ES-I3 (cell line): ENCODE results near the gene PODN.

Source experiments
- H3K36me3 ChIP-seq: 2 replicates; pipeline ENCODE4 v1.6.1; 2013; ENCODE audit warnings: mild to moderate bottlenecking, low read length, control low read depth, moderate library complexity; ENCODE audit not compliant: insufficient read depth
- H3K4me1 ChIP-seq: 2 replicates; pipeline ENCODE4 v1.6.1; 2013; ENCODE audit warnings: mild to moderate bottlenecking, control low read depth, low read length; ENCODE audit not compliant: insufficient read depth
- H3K9ac ChIP-seq: 2 replicates; pipeline ENCODE4 v1.6.1; 2013; ENCODE audit warnings: low read depth, mild to moderate bottlenecking, low read length, moderate library complexity
- H3K9me3 ChIP-seq: 2 replicates; pipeline ENCODE4 v1.6.1; 2013; ENCODE audit warnings: mild to moderate bottlenecking, low read length, moderate library complexity; ENCODE audit not compliant: control insufficient read depth, insufficient read depth

PODN gene

DNA sequence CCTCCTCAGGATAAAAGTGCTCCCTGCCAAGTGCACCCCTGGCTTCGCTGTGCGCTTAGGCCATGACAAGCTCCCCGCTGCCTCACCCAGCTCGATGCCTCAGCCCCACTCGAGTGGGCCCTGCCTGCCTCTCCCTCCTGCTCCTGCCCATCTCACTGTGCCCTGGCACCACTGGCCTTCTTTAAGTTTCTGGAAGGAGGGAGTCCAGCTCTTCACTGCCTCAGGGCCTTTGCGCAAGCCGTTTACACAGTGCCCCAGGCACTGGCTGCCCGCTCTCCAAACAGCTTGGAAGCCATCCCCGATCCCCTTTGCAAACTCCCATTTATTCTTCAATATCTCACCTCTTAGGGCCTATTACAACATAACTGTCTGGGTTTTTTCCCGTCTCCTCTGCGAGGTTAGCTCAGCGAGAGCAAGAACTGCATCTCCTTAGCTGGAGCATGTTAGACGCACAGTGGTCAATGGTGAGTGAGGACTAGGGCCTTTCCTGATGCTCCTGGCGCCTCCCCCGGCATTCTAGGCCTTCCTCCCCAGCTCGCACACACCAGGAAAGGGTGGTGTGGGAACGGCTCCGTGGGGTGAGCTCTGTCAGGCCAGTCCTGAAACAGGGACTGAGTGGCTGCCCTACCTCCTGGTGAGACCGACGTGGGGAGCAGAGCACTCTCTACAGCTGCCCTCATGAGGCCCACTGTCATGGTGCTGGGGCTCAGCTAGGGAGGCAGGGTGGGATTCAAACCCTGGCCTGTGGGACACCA is 31.9 kb downstream of the PODN start:
- peaks cover 4% of the 10 kb centered on the region; the same call in 1 of the 2 replicates for H3K4me1 ChIP-seq
- no peaks in the 10 kb centered on the region for H3K36me3 ChIP-seq
- H3K9ac ChIP-seq, result no peak overlapping the region

DNA sequence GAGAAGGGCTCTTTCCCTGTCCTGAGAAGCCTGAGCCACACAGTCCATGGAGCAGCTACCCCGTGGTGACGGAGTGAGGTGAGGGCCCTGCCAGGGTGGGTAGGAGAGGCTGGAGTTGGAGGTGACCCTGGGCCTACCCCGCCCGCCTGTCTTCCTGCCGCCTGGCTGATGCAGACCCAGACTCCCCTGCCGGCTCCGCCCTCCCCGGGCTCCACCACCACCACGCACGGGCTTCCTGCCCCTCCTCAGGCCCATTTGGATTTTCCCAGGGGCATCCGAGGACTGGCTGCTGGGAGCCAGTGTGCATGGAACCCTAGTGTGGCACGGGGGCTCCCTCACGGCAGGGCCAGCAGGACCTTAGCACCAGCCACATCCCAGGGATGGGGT is 32.5 kb downstream of the PODN start:
- no peaks in the 10 kb centered on the region for H3K36me3 ChIP-seq
- H3K4me1 ChIP-seq, result peaks cover 2% of the 10 kb centered on the region; the same call in 1 of the 2 replicates
- no peaks in the 10 kb centered on the region for H3K9me3 ChIP-seq
- no peak overlapping the region for H3K9ac ChIP-seq

More for the DNA sequence above, 31.9 kb downstream of the PODN start:
- no peaks in the 10 kb centered on the region for H3K9me3 ChIP-seq

DNA sequence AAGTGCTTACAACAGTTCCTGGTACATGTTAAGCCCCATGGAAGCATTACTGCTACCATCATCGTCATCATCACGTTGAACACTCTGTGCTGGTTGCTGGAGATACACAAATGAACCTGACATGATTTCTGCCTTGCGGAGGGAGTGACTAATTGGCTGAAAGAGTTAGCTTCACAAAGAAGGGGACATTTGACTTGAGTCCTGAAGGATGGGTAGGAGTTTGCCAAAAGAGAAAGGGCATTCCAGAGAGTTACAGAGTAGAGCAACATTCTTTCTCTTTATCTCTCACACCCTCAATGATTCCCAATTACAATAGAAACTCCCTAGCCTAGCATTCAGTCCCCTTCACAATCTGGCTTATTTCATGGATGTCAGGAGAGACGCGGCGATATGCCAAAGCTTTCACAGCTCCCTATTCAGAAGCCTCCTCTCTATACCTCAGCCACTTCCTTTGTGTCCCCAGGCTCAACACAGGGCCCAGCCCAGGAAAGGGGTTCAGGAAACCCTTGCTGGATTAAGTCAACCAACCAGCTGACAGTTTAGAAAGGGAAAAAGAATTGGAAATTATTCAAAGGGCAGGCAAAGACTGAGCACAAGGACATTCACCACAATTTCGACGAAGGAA is 42.4 kb downstream of the PODN start:
- H3K9me3 ChIP-seq, result no peaks in the 10 kb centered on the region
- H3K36me3 ChIP-seq, result no peaks in the 10 kb centered on the region
- peaks cover 9% of the 10 kb centered on the region; the same call in 1 of the 2 replicates for H3K4me1 ChIP-seq
- H3K9ac ChIP-seq, result no peak overlapping the region

DNA sequence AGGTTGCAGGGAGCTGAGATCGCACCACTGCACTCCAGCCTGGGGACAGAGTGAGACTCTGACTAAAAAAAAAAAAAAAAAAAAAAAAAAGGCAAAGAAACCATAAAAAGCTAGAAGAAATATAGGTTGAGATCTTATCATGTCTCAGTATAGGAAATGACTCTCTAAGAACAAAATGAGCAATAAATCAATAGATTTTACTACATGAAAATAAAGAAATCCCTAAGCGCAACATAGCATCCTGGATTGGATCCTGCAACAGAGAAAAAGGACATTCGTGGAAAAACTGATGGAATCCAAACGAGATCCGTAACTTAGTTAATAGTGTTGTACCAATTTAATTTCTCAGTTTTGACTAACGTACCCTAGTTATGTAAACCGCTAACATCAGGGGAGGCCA is 45.1 kb downstream of the PODN start:
- H3K36me3 ChIP-seq, result no peaks in the 10 kb centered on the region
- peaks cover 9% of the 10 kb centered on the region; the same call in 1 of the 2 replicates for H3K4me1 ChIP-seq
- no peaks in the 10 kb centered on the region for H3K9me3 ChIP-seq
- no peak overlapping the region for H3K9ac ChIP-seq

DNA sequence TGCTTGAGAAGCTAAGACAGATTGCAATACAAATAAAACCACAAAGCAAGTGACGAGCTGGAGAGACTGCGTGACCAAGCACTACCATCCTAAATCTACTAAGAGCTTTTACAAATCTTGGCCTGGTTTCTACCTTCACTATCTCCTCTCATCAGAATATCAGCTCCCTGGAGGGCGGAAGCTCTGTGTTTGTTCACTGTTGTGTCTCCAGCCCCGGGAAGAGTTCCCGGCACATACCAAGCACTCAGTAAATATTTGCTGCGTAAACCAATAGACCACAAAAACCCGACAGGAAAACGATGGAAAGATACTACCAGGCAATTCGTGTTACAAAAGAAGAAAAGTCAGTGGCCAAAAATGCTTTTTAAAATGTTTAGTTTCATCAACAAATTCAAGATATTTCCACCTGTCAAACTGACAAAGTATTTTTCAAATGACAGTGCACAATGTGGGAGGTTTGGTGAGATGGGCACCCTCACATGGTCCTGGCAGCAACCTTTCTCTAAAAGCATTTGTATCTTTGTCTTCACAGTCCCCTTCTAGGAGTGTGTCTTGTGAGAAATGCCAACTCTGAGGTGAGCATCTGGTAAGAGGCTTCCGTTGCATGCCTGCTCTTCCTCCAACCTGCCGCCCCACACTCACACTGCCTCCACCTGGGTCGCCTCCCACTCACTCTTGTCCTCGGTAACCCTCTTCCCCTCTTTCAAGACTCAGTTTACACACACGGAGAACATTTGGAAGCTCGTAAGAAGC is 45.7 kb downstream of the PODN start:
- Histone ChIP-seq H3K4me1 (peaks cover 9% of the 10 kb centered on the region; the same call in 1 of the 2 replicates), H3K9ac (no peak overlapping the region), H3K9me3 (no peaks in the 10 kb centered on the region), H3K36me3 (no peaks in the 10 kb centered on the region)

DNA sequence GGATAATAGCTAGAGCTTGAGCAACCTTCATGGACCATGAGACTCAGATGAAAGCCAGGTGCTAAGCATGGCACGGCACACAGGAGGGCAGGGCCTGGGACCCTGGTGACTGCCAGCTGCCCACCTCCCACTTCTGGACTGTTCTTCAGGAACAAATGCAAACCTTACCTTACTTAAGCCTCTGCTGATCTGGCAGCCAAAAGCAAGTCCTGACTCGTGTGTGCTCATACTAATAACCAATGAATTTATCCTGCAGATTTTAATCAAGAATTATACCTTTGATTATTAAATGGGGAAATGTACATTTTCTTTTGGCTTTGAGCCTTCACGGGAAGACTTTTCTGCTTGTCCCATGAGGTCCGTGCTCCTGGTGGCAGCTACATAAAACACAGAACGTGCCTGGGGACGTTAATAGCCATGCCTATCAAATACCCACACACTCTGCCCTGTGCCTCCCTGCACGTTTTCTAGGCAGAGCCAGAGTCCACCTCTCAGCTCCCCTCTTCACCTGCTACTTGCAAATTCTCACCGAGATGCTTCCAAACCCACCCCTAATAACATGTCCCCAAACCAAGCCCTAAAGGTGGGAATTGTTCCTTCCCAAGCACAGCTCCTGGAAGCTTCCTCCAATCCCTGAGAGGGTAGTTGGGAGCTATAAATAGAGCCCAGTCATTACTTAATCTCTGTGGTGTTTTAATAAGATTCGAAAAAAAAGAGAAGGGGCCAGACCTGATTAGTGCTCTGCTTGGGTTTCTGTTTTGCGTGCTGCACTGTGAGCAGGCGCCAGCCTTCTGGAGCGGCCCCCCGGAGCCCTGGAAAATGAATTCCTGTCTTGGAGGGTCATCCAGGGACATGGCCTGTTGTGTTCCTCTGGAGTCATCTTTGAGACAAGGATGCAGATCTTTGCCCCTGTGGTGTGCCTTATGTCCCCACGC is 46.9 kb downstream of the PODN start:
- Histone ChIP-seq H3K36me3 (no peaks in the 10 kb centered on the region), H3K9me3 (no peaks in the 10 kb centered on the region), H3K4me1 (peaks cover 9% of the 10 kb centered on the region; the same call in 1 of the 2 replicates), H3K9ac (no peak overlapping the region)

DNA sequence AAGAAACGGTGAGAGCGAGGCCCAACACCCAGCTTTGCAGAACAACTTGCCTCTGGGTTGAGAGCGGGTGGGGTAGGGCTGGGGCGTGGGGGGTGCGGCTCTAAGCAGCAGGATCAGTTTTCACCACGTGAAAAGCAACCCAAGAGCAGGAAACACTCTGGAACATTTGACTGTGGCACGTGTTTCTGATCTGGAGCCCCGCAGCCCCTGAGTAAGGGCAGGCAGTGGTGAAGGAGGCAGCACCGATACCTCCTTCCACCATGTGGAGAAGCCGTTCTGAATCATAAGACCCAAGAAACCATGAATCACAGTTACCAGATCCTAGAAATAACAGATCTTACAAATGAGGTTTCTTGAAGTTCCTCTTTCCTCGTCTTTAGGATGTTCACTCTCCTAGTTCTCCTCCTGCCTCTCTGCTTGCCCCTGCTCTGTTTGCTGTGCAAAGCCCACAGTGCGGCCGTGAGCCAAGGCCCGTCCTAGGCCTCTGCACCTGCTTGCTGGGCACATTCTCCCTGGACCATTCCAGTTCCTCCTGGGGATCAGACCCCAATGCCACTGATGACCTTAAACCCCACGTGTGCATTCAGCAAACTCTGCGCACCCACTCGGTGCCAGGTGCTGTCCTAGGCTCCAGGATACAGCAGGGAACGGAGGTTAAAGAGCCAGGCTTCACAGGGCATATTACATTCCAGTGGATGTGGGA is 48.5 kb downstream of the PODN start:
- no peak overlapping the region for H3K9ac ChIP-seq
- H3K9me3 ChIP-seq, result no peaks in the 10 kb centered on the region
- H3K4me1 ChIP-seq, result peaks cover 6% of the 10 kb centered on the region; the same call in 1 of the 2 replicates
- H3K36me3 ChIP-seq, result no peaks in the 10 kb centered on the region

DNA sequence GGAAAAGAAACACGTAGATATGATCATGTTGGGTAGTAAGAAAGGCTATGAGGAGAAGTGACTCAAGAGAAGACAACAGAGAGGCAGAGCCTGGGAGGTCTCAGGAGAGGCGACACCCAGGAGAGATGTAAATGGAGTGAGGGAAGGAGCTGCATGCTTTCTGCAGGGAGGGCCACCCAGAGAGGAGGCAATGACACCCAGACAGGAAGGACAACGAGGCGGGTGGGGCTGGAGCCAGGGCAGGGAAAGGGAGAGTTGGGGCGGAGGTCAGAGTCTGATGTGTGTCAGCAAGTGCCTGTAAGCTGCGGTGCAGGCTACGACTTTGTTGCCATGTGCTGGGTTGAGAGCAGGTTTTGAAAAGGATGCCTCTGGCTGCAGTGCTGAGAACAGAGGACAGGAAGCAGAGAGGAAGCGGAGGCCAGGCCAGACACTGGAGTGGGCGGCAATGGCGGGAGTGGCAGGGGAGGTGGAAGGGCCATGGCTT is 49.1 kb downstream of the PODN start:
- Histone ChIP-seq H3K4me1 (peaks cover 7% of the 10 kb centered on the region), H3K9ac (no peak overlapping the region), H3K9me3 (no peaks in the 10 kb centered on the region), H3K36me3 (no peaks in the 10 kb centered on the region)

DNA sequence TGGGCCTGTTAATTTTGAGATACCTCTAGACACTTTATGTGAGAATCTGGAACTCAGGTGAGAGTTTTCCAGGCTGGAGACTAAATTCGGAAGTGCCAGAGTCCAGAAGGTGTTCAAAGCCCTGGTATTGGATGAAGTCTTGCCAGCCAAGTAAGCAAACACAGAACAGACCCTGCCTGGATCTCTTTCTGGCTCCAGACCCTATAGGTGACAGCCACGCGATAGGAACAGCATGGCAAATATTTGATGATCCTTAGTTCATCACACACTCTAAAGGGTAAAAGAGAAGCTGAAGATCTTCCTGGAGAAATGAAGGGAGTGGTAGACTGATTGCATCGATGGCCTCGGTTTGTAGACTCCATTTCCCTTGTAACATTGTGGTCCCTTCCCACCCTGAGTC is 49.7 kb downstream of the PODN start:
- Histone ChIP-seq H3K9ac (no peak overlapping the region), H3K9me3 (no peaks in the 10 kb centered on the region), H3K36me3 (no peaks in the 10 kb centered on the region), H3K4me1 (peaks cover 10% of the 10 kb centered on the region)

DNA sequence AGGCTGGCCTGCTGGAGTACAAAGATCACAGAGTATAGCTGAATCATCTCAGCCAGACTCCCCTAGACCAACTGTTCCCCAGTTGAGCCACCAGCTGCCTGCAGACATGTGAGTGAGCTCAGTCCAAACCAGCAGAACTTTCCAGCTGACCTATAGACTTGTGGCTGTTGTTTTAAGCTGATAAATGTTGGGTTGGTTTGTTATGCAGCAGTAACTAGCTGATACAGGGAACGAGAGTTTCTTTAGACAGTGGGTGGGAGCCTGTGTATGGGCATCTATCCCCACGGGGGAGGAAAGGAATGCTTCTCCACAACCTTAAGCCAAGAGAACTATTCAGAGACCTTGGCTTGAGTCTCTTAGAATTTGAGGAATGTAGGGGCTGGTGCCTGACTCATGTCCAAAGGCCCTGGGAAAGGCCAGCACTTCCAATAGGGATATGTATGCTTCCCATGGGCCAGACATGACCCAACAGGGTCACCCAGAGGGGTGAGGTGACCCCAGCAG is 50.3 kb downstream of the PODN start:
- peaks cover 10% of the 10 kb centered on the region for H3K4me1 ChIP-seq
- H3K36me3 ChIP-seq, result no peaks in the 10 kb centered on the region
- H3K9ac ChIP-seq, result no peak overlapping the region
- H3K9me3 ChIP-seq, result no peaks in the 10 kb centered on the region

DNA sequence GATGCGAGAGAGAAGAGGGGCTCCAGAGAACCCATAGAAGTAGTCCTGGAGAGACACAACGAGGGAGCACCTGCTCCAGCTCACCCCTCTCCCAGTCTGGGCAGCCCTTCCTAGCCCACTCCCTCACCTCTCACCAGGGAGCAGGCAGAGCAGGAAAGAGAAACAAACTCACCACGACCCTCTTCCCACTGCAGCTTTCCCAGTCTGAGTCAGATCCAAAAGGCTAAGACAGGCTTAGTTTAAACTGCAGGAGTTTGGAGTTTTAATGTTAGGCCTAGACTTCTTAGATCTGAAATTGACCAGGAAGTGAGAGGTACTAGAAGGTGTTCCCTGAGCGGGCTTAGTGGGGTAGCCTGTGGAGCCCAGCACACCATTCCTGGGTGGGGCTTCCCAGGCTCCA is 50.8 kb downstream of the PODN start:
- no peaks in the 10 kb centered on the region for H3K9me3 ChIP-seq
- H3K4me1 ChIP-seq, result peaks cover 4% of the 10 kb centered on the region
- H3K9ac ChIP-seq, result no peak overlapping the region
- no peaks in the 10 kb centered on the region for H3K36me3 ChIP-seq

DNA sequence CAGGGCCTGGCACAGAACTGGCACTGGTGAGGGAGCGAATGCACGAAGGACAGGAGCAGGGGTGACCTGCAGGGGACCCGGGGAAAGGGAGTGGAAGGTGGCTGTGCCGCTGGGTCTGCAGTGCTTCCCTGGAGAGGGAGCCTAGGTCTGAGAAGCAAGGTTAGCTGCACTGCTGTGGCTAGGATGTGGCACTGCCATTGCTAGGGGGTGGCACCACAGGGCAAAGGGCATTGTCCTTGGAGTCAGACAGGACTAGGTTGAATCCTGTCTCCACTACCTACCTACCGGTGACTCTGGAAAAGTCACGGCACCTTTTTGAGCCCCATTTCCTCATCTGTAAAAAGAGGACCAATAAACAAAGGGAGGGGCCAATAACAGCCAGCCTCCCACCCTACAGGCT is 52.1 kb downstream of the PODN start:
- no peak overlapping the region for H3K9ac ChIP-seq
- no peaks in the 10 kb centered on the region for H3K9me3 ChIP-seq
- peaks cover 4% of the 10 kb centered on the region for H3K4me1 ChIP-seq
- H3K36me3 ChIP-seq, result no peaks in the 10 kb centered on the region
